Measurements from ENCODE around the gene TUBA4A. TPM values are rescaled to one million over a fixed set of nuclear protein-coding genes. Genes with fewer than 3 reads are reported as not detected.
"Not testable (repeated sequence)": the region's sequence is repeated elsewhere in the genome, so short reads cannot be mapped to it uniquely, and the experiment has no call there.

TUBA4A gene
- polyA plus RNA-seq, 1 donor from 2014 or later, result 229 TPM

DNA sequence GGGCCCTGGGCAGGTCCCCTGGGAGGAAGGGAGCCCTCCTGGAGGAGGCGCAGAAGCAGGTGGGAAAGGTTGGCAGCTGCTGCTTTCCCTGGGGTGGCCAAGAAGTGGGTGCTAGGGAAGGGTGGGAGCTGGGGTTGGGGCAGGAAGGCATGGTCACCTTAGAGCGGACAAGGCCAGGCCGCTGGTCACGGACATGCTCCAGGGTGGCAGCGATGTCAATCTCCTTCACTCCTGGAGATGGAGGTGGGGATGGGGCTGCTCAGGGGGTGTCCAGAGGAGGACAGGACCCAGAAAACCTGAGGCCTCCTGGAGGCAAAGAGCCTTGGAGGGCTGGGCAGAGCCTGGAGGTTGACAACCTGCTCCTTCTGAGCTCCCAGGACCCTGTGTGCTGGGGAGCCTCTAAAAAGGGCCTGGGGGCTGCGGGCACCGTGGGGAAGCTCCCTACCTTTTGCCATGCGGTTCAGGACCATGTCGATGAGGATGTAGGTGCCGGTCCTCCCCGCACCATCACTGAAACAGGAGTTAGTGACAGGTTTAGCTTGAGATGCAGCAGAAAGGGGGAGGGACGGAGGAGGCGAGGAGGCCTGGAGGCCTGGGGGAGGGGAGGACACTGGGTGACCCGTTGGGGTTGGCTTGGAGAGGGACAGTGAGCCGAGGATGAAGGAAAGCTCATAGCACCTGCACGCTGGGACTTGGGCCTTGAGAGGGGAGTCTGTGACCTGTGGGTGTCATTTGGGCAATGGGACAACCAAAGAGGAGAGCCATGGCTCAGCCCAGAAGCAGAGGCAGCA lies 36.9 kb upstream of the TUBA4A start:
- Mint-ChIP-seq H3K4me1 (peaks cover 4 to 5% (median 4%) of the 10 kb centered on the region in 3 donors), H3K9me3 (no peaks in the 10 kb centered on the region), H3K36me3 (no peaks in the 10 kb centered on the region), H3K27ac (peak overlapping the region in 1 of 3 donors; percentile 23), H3K27me3 (no peaks in the 10 kb centered on the region), H3K4me3 (no peak overlapping the region)

DNA sequence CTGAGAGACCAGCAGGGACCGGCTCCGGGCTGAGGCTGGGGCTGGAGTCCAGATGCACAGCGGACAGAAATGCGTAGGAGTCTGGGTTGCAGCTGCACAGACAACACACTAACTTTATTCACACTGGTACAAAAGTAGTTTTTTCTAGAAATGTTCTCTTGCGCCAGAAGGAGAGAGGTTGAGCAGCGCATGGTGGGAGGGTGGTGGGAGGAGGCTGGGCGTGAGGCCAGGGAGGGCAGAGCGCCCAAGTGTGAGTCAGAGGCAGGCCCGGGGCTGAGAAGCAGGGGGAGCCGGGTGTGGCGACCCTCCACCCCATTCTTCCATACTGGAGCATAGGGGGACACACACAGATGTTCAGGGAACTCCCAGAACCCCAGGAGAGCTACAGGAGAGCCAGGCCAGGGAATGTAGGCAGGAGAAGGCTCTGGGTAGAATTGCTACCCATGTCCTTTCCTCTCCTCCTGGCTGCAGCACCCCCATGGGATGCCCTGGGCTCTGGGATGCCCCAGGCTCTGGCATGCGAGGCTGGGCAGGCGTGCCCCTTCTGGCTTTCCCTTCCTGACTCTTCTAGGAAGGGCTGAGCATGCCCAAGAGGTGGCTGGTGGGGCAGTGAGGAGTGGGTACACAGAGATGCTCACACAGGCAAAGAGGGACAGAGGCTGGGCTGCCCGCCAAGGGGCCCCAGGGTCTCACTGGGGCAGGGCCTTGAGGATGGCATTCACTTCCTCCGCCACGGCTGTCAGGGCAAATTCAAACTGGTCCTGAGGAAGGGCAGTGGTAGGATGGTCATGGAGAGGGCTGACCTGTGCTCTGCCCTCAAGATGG lies 36.0 kb upstream of the TUBA4A start:
- H3K27me3 Mint-ChIP-seq, result no peaks in the 10 kb centered on the region
- H3K4me1 Mint-ChIP-seq, result peaks cover 0 to 5% (median 2%) of the 10 kb centered on the region in 3 donors
- H3K4me3 Mint-ChIP-seq, result no peak overlapping the region
- H3K36me3 Mint-ChIP-seq, result no peaks in the 10 kb centered on the region
- H3K9me3 Mint-ChIP-seq, result no peaks in the 10 kb centered on the region
- no peak overlapping the region for H3K27ac Mint-ChIP-seq

GRCh38 chr2:219289195-219289536 lies 35.4 kb upstream of the TUBA4A start:
- H3K4me1 Mint-ChIP-seq, result peaks cover 0 to 4% (median 2%) of the 10 kb centered on the region in 3 donors
- no peak overlapping the region for H3K27ac Mint-ChIP-seq
- H3K36me3 Mint-ChIP-seq, result no peaks in the 10 kb centered on the region
- no peak overlapping the region for H3K4me3 Mint-ChIP-seq
- no peaks in the 10 kb centered on the region for H3K27me3 Mint-ChIP-seq
- no peaks in the 10 kb centered on the region for H3K9me3 Mint-ChIP-seq

DNA sequence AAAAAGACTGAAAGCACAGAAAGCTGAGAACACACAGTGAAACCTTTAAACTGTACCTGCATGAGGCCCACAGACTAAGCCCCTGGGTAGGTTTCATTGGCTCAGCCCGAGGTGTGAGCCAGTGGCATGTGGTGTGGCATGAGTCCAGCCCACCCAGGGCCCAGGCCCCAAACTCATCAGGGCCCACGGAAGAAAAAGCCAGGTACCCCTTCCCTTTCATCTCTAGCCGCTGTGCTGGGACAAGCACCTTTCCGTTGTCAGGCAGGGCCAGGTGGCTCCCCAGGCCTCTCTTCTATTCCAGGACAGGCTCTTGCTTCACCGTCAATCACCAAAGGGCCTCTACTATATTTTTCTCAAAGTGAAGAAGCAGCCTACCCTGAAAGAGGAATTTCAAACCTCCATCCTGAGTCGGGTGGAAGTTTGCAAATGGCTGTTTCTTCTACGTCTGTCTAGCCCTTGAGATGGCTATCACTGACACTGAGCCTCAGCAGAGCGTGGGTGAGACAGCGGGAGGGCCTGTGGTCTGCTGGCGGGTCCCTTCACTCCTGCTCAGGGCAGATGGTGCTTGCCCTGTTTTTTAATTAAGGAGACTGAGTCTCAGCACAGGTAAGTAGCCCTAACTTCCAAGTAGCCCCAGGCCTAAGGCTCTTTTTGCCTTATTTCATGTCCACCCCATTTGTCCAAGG lies 34.0 kb upstream of the TUBA4A start:
- H3K27ac Mint-ChIP-seq, result peak overlapping the region in 1 of 3 donors; percentile 64
- peaks cover 0 to 5% (median 0%) of the 10 kb centered on the region in 3 donors for H3K4me1 Mint-ChIP-seq
- no peaks in the 10 kb centered on the region for H3K27me3 Mint-ChIP-seq
- peaks cover 5% of the 10 kb centered on the region for H3K36me3 Mint-ChIP-seq
- no peaks in the 10 kb centered on the region for H3K9me3 Mint-ChIP-seq
- H3K4me3 Mint-ChIP-seq, result no peak overlapping the region

DNA sequence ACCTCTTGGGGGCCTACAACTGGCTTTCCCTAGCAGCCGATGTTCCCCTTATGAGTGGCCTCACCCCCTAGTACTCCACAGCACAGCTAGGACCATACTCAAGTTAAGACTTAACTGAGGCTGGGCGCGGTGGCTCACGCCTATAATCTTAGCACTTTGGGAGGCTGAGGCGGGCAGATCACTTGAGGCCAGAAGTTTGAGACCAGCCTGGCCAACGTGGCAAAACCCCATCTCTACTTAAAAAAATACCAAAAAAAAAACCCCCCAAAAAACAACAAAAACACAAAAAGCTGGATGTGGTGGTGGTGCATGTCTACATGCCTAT lies 33.4 kb upstream of the TUBA4A start:
- peak overlapping the region in 1 of 4 donors; percentile 23 for H3K4me3 Mint-ChIP-seq
- not testable (repeated sequence) for H3K9me3 Mint-ChIP-seq, H3K27me3 Mint-ChIP-seq, H3K4me1 Mint-ChIP-seq, H3K36me3 Mint-ChIP-seq
- peak overlapping the region in 1 of 3 donors; percentile 40 for H3K27ac Mint-ChIP-seq

DNA sequence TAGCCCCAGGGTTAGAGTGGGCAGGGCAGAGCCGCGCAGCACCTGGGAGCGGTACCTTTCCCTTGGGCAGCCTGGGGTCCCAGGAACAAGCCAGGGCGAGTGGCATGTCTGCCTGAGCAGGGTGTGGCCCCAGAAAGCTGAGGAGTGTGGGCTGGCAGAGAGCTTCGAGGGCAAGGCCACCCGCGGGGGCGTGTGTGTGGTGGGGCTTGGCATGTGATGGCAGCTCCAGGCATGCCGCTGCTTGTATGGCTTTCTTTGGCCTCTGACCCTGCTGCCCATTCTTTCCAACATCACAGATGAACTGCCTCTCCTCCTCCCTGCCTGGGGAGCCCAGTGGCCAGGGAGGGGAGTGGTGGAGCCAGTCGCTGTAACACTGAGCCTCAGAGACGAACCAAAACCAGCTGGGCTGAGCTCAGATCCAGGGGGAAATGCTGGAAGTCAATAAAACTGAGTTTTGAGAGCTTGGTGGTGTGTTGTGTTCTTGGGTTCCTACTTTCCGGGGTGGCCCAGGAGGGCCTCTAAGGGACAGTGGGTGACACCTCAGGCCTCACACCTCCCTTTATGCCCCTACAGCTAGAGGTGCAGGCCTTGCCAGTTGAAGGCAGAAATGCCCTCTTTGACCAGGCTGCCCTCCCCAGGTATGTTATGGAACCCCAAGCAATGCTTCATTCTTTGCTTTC lies 32.9 kb upstream of the TUBA4A start:
- Mint-ChIP-seq H3K4me1 (peaks cover 0 to 5% (median 0%) of the 10 kb centered on the region in 3 donors), H3K9me3 (no peaks in the 10 kb centered on the region), H3K36me3 (peaks cover 5% of the 10 kb centered on the region), H3K27ac (peak overlapping the region in 1 of 3 donors; percentile 40), H3K4me3 (peak overlapping the region in 1 of 4 donors; percentile 23), H3K27me3 (no peaks in the 10 kb centered on the region)

DNA sequence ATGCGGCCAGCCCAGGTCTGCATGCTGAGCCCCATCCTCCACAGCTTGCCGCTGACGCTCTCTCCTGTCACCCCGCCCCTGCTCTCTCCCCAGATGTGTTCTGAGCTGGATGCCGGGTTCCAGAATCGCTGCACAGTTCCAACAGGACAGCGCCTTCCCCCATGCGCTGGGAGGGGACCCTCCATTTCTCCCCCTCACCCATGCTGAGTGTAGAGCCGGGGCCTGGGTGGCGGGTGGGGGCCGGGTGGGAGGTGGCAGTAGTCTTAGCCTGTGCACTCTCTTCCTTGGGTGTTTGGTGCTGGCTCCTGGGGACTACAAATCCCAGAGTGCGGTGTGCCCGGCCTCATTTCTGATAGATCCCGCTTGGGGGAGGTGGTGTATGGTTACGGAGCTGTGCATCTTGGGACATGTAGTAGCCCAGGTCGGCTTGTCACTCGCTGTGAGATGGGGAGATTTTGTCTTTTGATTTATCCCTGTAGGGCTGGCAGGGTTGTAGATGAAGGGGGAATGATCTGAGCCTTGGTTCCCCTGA lies 32.2 kb upstream of the TUBA4A start:
- no peak overlapping the region for H3K27ac Mint-ChIP-seq
- H3K9me3 Mint-ChIP-seq, result no peaks in the 10 kb centered on the region
- H3K36me3 Mint-ChIP-seq, result peaks cover 5% of the 10 kb centered on the region
- no peak overlapping the region for H3K4me3 Mint-ChIP-seq
- H3K27me3 Mint-ChIP-seq, result no peaks in the 10 kb centered on the region
- peaks cover 0 to 5% (median 3%) of the 10 kb centered on the region in 3 donors for H3K4me1 Mint-ChIP-seq

DNA sequence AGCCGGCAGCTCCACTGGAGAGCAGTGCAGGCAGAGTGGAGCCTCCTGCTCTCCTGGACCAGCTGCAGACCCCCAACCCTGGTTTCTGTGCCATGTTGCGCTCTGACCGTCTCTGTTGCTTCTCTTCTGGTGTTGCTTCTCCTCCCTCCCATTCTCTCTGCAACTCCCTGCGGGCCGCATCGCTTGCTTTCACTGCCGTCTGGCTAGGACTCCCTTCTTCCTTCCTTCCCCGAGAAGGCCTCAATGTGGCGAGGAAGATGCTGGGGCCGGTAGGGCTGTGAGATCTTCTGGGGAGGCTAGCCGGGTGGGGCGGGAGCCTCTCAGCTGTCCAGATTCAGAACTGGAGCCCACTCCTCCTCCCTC lies 31.6 kb upstream of the TUBA4A start:
- peaks cover 5% of the 10 kb centered on the region for H3K36me3 Mint-ChIP-seq

GRCh38 chr2:219284501-219285372 lies 31.0 kb upstream of the TUBA4A start:
- no peaks in the 10 kb centered on the region for H3K9me3 Mint-ChIP-seq
- no peak overlapping the region for H3K4me3 Mint-ChIP-seq
- H3K36me3 Mint-ChIP-seq, result peaks cover 5% of the 10 kb centered on the region
- no peaks in the 10 kb centered on the region for H3K27me3 Mint-ChIP-seq
- H3K4me1 Mint-ChIP-seq, result peaks cover 7 to 15% (median 7%) of the 10 kb centered on the region in 3 donors
- no peak overlapping the region for H3K27ac Mint-ChIP-seq

More for the DNA sequence above, 31.6 kb upstream of the TUBA4A start:
- Mint-ChIP-seq H3K4me3 (no peak overlapping the region), H3K9me3 (no peaks in the 10 kb centered on the region), H3K27ac (no peak overlapping the region), H3K4me1 (peaks cover 4 to 9% (median 5%) of the 10 kb centered on the region in 3 donors), H3K27me3 (no peaks in the 10 kb centered on the region)

GRCh38 chr2:219282943-219283581 lies 29.3 kb upstream of the TUBA4A start:
- Mint-ChIP-seq H3K4me3 (peak overlapping the region in 1 of 4 donors; percentile 74), H3K9me3 (no peaks in the 10 kb centered on the region), H3K27ac (peak overlapping the region; percentile 78 to 89 (median 78)), H3K27me3 (no peaks in the 10 kb centered on the region), H3K4me1 (peaks cover 12 to 23% (median 16%) of the 10 kb centered on the region in 3 donors), H3K36me3 (peaks cover 5% of the 10 kb centered on the region)

GRCh38 chr2:219282375-219282774 lies 28.7 kb upstream of the TUBA4A start:
- peak overlapping the region in 2 of 3 donors; percentile 78 to 89 for H3K27ac Mint-ChIP-seq
- H3K36me3 Mint-ChIP-seq, result peaks cover 5% of the 10 kb centered on the region
- H3K4me3 Mint-ChIP-seq, result peak overlapping the region in 1 of 4 donors; percentile 74
- no peaks in the 10 kb centered on the region for H3K27me3 Mint-ChIP-seq
- no peaks in the 10 kb centered on the region for H3K9me3 Mint-ChIP-seq
- H3K4me1 Mint-ChIP-seq, result peaks cover 16 to 30% (median 23%) of the 10 kb centered on the region in 3 donors

DNA sequence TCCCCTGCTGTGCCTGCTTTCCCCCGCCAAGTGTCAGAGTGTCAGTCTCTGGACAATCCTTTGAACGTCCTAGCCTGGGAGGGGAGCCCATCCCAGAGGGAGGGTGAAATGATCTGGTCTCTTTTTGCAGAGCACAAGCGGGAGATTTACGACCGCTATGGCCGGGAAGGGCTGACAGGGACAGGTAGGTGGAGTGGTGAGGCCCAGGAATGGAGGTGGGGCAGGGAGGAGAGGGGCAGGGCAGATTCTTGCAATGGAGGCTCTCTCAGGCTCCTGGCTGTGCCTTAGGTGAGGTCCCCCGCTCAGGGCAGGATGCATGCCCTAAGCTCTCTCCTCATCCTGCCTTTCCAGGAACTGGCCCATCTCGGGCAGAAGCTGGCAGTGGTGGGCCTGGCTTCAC lies 27.9 kb upstream of the TUBA4A start:
- peaks cover 20 to 36% (median 28%) of the 10 kb centered on the region in 3 donors for H3K4me1 Mint-ChIP-seq

DNA sequence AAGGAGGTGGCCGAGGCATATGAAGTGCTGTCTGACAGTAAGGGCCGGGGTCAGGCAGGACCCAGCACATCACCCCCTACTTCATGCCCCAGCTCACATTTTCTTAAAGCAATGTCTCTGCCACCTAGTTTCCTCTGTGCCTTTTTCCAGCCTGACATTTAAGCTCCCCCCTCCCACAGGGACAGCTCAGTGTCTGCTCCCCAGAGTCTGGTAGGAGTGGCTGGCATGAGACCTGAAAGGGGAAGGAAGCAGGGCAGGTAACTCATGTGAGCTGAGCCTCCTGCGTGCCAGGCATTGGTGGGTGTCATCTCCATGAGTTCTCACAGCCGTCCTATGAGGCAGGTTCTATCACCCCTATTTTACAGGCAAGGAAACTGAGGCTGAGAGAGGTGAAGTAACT lies 26.9 kb upstream of the TUBA4A start:
- Mint-ChIP-seq H3K36me3 (peaks cover 5% of the 10 kb centered on the region), H3K4me3 (peak overlapping the region; percentile 64 to 99 (median 90)), H3K27ac (peak overlapping the region; percentile 53 to 100 (median 99)), H3K27me3 (no peaks in the 10 kb centered on the region), H3K4me1 (peaks cover 24 to 38% (median 28%) of the 10 kb centered on the region in 3 donors), H3K9me3 (no peaks in the 10 kb centered on the region)

More for the DNA sequence above, 27.9 kb upstream of the TUBA4A start:
- H3K9me3 Mint-ChIP-seq, result no peaks in the 10 kb centered on the region
- H3K27me3 Mint-ChIP-seq, result no peaks in the 10 kb centered on the region
- peak overlapping the region in 2 of 3 donors; percentile 95 to 99 for H3K27ac Mint-ChIP-seq
- peak overlapping the region in 1 of 4 donors; percentile 64 for H3K4me3 Mint-ChIP-seq
- peaks cover 5% of the 10 kb centered on the region for H3K36me3 Mint-ChIP-seq
